Posterior vena cava (tissue), 2 donors: ENCODE measurements around the gene SLC6A19. TPM values are rescaled to one million over a fixed set of nuclear protein-coding genes. Genes with fewer than 3 reads are reported as not detected.

Source experiments
- DNase-seq: peaks from one replicate; pipeline ENCODE4 v3.0.0-alpha.2; 2020; ENCODE audit warnings: low spot score
- intact Hi-C, 2 donors: fragments of 100-400 bp; cut with DNase I; formaldehyde crosslinking; loops; one replicate each; pipeline versions ENCODE4 v1.14.1 to v1.14.2; 2022 to 2023
- total RNA-seq, 2 donors: library from RNA; stranded (reverse); fragmentation: NEBNext Ultra II Directional; extraction: Animal tissue kit (Norgen Biotek cat#: 25700); gene quantifications; one replicate each; pipeline ENCODE4 v1.2.1, GENCODE V29; 2021
- donor health status: DM: yes; HTN: yes; CAD: no.
- donor health status: DM: yes; HTN: yes; CAD: no.

The SLC6A19 gene
- total RNA-seq, 2 donors from 2014 or later, result 0.09 TPM; not detected in 1

DNA sequence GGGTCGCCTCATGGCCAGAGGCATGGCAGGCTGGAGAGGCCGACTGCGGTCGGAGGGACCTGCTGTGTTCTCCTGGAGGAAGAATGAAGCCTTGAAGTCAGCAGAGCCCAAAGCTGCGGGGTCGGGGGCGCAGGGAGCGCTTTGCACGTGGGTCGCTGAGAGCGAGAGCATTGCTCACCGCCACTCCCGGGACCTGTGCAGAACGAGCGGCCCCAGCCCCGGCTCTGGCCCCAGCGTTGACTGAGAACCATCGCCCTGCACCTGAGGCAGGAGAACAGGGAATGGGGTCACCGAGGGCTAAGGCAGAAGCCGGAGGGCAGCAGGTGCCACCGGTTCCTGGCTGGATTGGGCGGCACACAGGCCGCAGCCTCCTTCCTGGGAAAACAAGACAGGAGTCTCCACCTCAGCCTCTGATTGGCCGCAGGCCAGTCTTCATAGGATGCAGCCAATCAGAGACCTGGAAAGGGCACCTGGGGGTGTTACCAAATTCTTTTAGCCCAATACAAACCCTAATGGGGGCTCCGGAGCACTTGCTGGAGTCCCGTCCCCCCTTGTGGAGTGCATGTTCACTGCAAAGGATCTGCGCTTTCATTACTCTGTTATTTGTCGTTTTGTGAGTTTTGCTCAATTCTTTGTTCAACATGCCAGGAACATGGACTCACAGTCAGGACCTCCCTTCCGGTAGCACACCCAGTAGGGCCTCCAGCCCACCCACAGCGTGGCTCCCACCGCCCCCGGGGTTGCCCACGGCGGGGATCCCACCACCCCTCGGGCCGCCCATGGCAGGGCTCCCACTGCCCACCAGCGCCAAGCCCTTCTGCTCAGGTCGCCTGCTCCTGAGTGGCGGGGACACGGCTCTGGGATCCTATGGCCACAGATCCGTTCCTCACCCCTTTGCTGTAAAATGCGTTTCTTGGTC lies 24.7 kb upstream of the SLC6A19 start:
- intact Hi-C loops, result no loop called here
- no peak for DNase-seq

DNA sequence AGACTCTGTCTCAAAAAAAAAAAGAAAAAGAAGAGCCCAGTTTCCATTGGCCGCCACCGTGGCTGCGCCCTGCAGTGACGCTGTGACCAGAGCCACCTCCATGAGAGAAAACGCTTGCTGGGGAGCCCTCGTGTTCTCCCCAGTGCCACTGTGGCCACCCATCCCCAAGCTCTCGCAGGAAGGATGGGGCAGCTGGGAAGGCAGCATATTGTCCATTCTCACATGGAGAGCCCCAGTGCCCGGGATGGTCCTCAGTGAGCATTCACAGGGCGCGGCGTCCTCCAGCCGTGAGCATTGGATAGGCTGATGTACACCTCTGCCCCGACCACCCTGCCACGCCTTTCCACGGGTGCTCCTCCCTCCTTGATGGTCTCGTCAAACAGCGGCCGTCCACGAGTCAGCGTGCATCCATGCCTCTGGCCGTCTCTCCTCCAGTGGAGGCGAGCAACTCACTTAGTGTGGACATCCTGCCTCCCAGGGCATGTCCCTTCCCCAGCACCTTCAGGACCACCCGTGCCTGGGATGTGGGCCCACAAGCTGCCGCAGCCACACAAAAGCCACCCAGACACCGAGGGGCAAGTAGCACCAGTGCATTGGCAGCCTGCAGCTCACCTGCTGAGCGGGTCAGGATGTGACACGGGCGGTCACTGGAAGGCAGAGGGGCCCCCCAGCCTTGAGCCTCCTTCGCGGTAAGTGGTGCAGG lies 23.4 kb upstream of the SLC6A19 start:
- intact Hi-C loops, result no loop called here
- no peak for DNase-seq

DNA sequence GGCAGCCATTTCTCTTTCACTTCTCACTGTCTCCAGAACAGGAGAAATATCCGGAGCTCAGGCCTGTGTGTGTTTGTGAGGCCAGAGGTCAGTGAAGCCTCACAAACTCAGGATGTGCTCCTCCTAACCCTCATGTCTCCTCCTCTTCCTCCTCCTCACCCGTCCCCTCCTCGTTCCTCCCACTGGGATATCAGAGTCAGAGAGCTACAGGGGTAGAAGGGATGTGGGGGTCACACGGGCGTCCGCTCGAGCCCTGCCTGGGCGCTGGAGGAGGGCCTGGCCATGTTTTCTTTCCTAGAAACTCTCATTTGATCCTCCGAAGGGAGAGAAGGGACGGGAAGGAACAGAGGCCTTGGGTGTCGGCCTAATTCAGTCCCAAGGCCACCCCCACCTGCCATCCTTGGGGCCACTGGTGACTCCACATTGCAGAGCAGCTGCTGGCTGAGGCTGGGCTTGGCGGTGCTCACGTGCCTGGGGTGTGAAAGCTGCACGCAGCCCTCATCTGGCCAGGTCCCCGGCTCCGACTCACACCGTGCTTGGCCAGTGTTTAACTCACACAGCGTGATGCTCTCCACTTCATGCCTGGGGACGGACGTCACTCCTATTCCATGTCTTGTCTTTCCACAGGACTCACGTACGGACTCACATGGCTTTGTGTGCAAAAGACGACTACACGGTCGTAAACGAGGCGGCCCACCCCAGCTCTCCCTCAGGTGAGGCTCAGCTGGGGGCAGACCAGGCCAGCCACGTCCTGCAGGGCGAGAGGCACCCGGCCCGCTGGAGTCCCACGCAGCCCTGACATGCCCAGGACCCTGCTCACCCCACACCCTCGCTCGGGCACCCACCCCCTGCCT lies 22.6 kb upstream of the SLC6A19 start:
- no peak for DNase-seq
- intact Hi-C loops, result no loop called here

DNA sequence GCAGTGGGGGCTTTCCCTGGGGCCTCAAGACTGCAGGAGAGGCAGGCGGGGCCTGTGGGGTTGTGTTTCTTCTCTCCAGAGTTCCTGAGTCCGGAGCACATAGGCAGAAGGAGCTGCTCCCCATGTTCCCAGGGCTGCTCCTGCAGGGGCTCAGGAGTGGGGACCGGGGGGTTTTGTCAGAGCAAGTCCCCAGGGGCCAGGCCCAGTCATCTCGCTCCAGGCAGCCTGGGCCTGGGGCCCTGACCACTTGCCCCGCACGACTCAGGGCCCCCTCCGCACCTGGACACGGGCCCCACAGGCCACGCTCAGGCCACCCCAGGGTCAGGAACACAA lies 22.0 kb upstream of the SLC6A19 start:
- intact Hi-C loops, result no loop called here
- no peak for DNase-seq

DNA sequence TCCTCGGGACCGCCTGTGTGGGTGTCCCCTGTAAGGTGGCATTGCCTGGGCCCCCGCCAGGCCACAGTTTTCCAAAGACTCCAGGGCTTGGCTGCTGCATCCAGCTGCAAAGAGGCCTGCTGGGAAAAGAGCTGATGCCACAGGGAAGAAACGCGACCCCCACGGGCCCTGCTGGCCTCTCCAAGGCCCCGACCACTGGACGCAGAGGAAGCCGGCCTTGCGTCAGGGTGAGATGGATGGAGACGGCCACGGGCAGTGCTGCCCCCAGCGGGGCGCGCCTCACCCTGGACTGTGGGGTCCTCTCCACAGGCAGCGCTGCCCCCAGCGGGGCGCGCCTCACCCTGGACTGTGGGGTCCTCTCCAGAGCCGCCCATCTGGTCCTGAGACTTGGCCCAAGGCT lies 21.3 kb upstream of the SLC6A19 start:
- DNase-seq, result no peak
- intact Hi-C loops, result no loop called here

DNA sequence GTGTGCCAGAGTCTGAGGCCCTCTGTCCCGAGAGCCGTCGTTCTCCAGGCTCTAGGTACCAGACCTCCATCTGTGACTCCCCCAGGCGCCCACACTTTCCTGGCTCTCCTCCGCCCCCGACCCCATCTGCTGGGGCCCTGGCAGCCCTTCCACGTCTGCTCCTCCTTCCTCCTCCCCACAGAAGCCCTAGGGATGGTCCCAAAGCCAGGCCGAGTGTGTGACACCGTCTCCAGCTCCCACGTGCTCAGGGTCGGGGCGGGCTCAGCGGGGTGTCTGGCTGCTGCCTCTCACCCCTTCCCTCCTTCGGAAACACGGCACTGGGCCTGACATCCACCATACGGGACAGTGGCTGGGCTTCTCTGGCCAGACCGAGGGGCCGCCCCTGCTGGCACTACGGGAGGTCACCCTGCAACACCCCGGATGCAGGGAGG lies 20.5 kb upstream of the SLC6A19 start:
- no peak for DNase-seq
- intact Hi-C loops, result no loop called here

DNA sequence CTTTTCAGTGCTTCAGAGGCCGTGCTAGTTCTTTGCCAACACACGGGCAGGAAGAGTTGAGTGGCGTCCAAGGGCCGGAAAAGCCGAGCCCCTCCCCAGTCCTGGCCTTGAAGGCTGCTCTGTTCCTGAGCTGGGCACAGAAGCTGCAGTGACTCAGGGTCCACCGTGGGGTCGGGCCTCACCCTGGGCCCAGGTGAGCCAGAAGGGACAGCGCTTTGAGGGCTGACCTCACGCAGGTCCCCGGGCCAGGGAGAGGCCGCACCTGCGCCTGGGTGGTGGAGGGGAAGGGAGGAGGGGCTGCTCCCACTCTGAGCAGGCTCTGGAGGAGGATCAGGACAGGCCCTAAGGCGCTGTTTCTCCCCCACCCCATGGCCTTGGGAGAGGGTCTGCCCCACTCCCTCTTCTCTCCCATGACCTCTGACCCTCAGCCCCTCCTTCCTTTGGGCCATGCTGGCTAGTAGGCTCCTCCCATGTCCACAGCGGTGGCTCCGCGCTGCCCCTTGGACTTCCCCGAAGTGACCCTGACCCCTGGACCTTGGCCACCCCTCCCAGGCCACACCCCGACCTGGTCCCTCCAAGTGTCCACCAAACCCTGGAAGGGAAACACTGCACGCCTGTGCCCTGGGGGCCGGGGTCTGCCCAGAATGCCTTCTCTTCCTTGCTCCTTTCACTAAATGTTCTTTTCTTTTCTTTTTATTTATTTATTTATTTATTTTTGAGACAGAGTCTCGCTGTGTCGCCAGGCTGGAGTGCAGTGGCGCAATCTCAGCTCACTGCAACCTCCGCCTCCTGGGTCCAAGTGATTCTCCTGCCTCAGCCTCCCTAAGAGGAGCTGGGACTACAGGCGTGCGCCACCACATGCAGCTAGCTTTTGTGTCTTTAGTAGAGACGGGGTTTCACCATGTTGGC lies 19.7 kb upstream of the SLC6A19 start:
- no peak for DNase-seq
- intact Hi-C loops, result no loop called here

DNA sequence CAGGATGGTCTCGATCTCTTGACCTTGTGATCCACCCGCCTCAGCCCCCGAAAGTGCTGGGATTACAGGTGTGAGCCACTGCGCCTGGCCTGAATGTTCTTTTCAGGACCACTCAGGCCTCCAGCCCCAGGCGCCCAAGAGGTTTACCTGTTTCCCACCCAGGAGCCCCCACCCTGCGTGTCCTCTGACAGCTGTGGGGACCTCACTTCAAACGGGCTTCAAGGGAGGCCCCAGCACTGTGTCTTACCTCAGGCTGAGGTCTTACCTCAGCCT lies 19.1 kb upstream of the SLC6A19 start:
- no peak for DNase-seq
- intact Hi-C loops, result no loop called here

DNA sequence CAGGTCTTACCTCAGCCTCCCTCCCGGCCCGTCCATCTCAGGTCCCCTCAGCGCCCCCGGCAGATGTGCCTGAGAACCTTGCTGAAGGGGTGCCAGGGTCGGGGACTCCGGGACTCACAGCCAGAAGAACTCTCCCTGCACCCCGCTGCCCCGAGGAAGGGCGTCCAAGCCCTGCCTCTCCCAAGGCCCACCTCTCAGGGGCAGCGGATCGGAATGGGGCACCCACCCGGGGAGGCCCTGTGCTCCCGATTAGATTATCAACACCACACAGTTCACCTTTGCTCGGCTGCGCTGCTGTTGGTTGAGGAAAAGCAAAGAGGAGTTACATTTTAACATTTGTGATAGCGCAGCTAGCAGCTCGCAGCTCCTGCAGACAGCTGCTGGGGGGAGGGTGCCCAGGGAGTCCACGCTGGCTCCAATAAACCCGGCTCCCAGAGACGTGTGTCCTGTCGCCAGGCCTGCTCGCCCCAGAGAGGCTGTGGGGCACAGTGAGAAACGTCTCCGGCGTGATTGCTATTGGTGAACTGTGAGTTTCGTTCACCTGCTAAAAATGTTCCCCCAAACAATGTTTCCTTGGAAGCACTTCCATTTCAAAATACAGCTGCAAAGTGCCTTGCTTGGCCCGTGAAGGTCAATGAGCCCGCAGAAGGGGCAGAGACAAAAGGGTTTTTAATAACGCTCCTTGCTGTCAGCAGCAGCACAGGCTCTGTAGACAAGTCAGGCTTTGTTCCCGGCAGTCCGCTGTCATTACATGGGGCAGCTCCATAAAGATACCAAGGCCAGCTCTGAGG lies 18.6 kb upstream of the SLC6A19 start:
- no peak for DNase-seq
- intact Hi-C loops, result no loop called here

DNA sequence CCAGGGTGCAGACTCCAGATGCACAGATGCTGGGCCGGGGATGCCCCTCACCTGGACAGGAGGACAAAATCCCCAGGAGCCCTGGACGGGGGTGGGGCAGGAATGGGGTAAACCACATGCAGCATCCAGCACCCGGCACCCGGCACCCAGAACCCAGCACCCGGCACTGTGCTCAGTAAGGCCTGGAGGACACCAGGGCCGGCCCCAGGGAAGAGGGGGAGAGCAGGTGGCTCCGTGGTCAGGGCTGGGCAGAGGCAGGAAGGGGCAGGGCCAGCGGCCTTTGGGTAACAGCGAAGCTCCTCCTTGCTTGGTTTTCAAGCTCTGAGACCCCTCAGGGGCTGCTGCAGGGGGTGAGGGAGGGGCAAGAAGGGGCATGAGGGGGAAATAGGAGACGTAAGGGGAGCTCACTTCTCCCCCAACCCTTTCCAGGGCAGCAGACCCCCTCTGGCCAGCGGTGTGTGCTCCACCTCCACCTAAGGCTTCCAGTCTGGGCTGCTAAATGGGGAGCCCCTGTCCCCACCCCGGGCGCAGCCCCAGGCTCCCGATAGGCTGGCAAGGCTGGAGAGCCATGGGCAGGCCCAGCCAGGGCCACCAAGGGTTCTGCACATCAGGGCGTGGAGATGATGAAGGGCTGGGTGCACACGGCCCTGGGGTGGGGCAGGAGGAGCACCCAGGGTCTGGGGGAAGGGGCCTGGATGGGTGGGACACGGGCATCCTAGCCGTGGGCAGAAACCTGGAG lies 17.8 kb upstream of the SLC6A19 start:
- intact Hi-C loops, result no loop called here
- peak; percentile 77 for DNase-seq

DNA sequence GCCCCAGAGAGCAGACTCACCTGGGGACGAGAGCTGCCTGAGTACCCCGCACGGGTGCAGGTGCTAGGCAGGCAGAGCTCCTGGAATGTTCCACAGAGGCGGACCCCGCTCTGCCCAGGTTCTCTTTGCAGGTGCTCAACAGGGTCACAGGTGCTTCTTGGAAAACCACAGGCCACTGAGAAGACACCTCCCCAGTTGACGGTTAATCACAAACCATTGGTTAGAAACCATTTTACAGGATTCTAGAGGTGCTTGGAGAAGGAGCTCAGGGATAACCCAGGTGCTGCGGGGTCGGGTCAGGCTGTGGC lies 17.3 kb upstream of the SLC6A19 start:
- intact Hi-C loops, result no loop called here
- no peak for DNase-seq

DNA sequence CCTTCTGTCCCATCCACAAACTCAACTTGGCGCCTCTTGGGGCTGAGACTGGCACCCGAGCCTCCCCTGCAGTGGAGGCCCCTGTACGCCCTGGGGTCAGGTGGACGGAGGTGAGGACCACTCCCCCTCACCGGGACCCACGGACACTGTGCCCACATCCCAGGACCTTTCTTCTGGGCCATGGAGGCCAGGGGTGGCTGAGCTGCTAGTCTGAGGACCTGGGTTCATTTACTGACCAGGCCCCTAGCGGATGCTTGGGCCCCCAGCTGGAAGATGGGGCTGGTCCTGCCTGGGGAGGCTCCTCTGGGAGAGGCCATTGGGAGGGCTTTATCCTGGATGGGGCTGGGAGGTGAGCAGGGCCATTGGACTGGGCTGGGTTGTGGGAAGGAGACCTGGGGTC lies 16.9 kb upstream of the SLC6A19 start:
- no peak for DNase-seq
- intact Hi-C loops, result no loop called here

DNA sequence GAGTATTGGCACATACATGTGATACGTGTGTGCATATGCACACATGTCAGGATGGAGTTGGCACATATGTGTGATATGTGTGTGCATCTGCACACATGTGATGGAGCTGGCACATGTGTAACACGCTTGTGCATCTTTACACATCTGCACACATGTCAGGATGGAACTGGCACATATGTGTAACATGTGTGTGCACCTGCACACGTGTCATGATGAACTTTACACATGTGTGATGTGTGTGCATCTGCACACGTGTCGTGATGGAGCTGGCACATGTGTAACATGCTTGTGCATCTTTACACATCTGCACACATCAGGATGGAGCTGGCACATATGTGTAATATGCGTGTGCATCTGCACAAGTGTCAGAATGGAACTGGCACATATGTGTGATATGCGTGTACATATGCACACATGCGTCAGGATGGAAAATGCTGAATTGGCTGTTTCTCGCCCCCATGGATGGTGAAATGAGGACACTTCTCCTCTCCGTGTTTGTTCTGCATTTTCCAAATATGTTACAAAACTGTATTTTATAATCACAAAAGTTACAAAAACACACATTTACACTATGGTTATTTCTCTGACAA lies 16.3 kb upstream of the SLC6A19 start:
- intact Hi-C loops, result no loop called here
- no peak for DNase-seq

DNA sequence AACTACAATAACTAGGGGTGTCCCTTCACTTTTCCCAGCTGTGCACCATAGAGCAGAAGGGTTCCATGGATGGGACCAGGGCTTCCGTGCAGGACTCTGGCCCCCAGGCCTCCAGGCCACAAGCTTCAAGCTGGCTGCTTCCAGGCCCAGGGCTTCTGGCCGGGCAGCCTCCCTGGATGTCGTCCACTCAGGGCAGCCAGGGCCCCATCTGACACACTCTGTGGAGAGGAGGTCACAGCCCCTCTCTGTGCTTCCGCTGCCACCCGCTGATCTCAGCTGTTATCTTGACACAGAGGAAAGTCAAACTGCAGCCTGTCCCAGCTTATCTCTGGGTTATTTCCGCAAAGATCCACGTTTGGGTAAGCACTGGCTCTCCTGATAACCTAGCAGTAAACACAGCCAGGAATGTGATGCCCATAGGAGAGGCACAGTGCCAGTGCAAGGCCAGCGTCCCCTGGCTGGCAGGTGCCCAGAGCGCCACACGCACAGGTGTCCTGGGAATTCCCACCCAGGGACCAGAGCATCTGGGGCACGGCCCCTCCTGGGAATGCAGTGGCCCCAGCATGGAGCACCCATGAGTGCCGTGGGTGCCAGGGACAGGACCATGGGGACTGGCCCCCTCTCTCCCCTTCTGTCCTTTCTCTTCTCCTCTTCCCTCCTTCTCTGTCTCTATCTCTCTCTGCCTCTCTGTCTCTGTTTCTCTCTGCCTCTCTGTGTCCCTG lies 15.6 kb upstream of the SLC6A19 start:
- intact Hi-C loops, result no loop called here
- DNase-seq, result no peak

DNA sequence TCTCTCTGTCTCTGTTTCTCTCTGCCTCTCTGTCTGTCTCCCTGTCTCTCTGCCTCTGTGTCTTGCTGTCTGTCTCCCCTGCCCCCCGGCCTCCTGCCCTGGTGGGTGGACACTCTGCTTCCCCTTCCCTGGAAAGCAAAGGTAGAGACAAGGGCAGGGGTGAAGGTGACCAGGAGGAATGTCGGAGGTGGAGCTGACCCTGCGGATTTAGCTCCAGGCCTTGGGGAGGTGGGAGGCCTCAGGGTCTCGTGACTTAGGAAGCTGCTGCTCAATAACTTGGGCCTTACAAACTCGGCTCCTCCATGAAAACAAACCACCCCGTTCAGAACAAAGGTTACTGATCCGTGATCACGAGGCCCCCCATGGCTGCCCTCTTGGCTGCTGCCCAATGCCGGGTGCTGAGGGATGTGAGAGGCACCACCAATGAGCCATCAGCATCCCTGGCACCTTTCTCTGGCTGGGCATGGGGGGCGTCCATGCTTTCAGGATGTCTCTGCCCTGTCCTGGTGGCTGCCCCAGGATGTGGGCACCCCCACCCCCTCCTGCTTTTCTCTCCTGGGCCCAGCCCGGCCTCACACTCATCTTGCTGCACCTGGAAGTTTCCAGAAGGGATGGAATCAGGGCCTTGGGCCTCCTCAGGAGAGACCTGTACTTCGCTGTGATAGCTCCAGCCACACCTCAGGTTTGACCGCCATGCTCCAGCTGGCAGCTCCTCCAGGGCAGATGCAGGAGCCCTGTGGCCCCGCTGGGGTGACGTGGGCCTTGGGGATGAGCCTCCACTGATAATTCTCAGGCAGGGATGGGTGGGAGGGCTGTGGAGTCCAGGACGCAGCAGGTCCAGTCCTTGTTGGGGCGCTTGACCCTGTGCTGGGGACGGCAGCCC lies 14.8 kb upstream of the SLC6A19 start:
- DNase-seq, result no peak
- intact Hi-C loops, result no loop called here
